Parathyroid adenoma (tissue), 2 donors: ENCODE measurements around the gene TTLL7.

Experiments used
- H2AFZ ChIP-seq: fragments of 300-600 bp; sonication (generic); one replicate; pipeline ENCODE4 v1.7.0; 2017; ENCODE audit warnings: antibody characterized with exemption, mild to moderate bottlenecking
- H3K27ac ChIP-seq: fragments of 300-600 bp; sonication (generic); one replicate; pipeline ENCODE4 v1.7.0; 2017
- H3K27me3 ChIP-seq: fragments of 300-600 bp; sonication (generic); one replicate; pipeline ENCODE4 v1.7.0; 2017; ENCODE audit warnings: low read length; ENCODE audit not compliant: control insufficient read depth, insufficient read depth
- H3K36me3 ChIP-seq: fragments of 300-600 bp; sonication (generic); one replicate; pipeline ENCODE4 v1.7.0; 2017; ENCODE audit warnings: low read length; ENCODE audit not compliant: control insufficient read depth, insufficient read depth
- H3K4me1 ChIP-seq: fragments of 300-600 bp; sonication (generic); one replicate; pipeline ENCODE4 v1.7.0; 2017; ENCODE audit warnings: control low read depth
- H3K4me2 ChIP-seq: fragments of 300-600 bp; sonication (generic); one replicate; pipeline ENCODE4 v1.7.0; 2017; ENCODE audit warnings: low read length
- H3K4me3 ChIP-seq: fragments of 300-600 bp; sonication (generic); one replicate; pipeline ENCODE4 v1.7.0; 2017; ENCODE audit warnings: low read depth, low read length
- H3K79me2 ChIP-seq: fragments of 300-600 bp; sonication (generic); one replicate; pipeline ENCODE4 v1.7.0; 2017; ENCODE audit warnings: control low read depth
- H3K9ac ChIP-seq: fragments of 300-600 bp; sonication (generic); one replicate; pipeline ENCODE4 v1.7.0; 2017; ENCODE audit warnings: mild to moderate bottlenecking
- H3K9me3 ChIP-seq: fragments of 300-600 bp; sonication (generic); one replicate; pipeline ENCODE4 v1.7.0; 2017; ENCODE audit warnings: low read length; ENCODE audit not compliant: control insufficient read depth
- CTCF ChIP-seq: fragments of 300-600 bp; sonication (generic); IDR thresholded peaks from one replicate; pipeline ENCODE4 v1.7.0; 2017; ENCODE audit warnings: antibody characterized with exemption, mild to moderate bottlenecking
- donor health status: primary hyperparathyroidism.

The TTLL7 gene

GRCh38 chr1:83856381-83856780 lies 142.6 kb downstream of the TTLL7 start:
- Histone ChIP-seq H3K4me1 (no peaks in the 10 kb centered on the region), H3K79me2 (no peaks in the 10 kb centered on the region), H3K36me3 (no peaks in the 10 kb centered on the region), H3K27ac (no peak overlapping the region), H3K9me3 (no peaks in the 10 kb centered on the region), H3K27me3 (no peaks in the 10 kb centered on the region), H3K4me3 (no peak overlapping the region), H3K9ac (no peak overlapping the region), H3K4me2 (no peak overlapping the region), H2AFZ (no peak overlapping the region)
- TF ChIP-seq CTCF = no peak

- no peak overlapping the region for H3K4me2 ChIP-seq
- H3K9me3 ChIP-seq = no peaks in the 10 kb centered on the region
- no peaks in the 10 kb centered on the region for H3K4me1 ChIP-seq
- no peaks in the 10 kb centered on the region for H3K27me3 ChIP-seq
- no peak overlapping the region for H3K9ac ChIP-seq
- no peaks in the 10 kb centered on the region for H3K79me2 ChIP-seq
- TF ChIP-seq CTCF = no peak
- H3K27ac ChIP-seq = no peak overlapping the region
- H2AFZ ChIP-seq = no peak overlapping the region
- H3K4me3 ChIP-seq = no peak overlapping the region
- no peaks in the 10 kb centered on the region for H3K36me3 ChIP-seq
Measured at GRCh38 chr1:83854456-83854855, 144.5 kb downstream of the TTLL7 start.

- no peak for TF ChIP-seq CTCF
- Histone ChIP-seq H3K27me3 (no peaks in the 10 kb centered on the region), H3K4me1 (no peaks in the 10 kb centered on the region), H3K36me3 (no peaks in the 10 kb centered on the region), H3K27ac (no peak overlapping the region), H3K9me3 (no peaks in the 10 kb centered on the region), H3K4me3 (no peak overlapping the region), H3K79me2 (no peaks in the 10 kb centered on the region), H3K4me2 (no peak overlapping the region), H3K9ac (no peak overlapping the region), H2AFZ (no peak overlapping the region)
Measured at GRCh38 chr1:83850834-83851233, 148.1 kb downstream of the TTLL7 start.

GRCh38 chr1:83849191-83850061 lies 149.5 kb downstream of the TTLL7 start:
- no peak overlapping the region for H3K27ac ChIP-seq
- H3K4me2 ChIP-seq = no peak overlapping the region
- no peak for TF ChIP-seq CTCF
- no peaks in the 10 kb centered on the region for H3K79me2 ChIP-seq
- no peak overlapping the region for H2AFZ ChIP-seq
- H3K9me3 ChIP-seq = no peaks in the 10 kb centered on the region
- H3K36me3 ChIP-seq = no peaks in the 10 kb centered on the region
- no peaks in the 10 kb centered on the region for H3K27me3 ChIP-seq
- H3K4me1 ChIP-seq = no peaks in the 10 kb centered on the region
- no peak overlapping the region for H3K4me3 ChIP-seq
- no peak overlapping the region for H3K9ac ChIP-seq

- H2AFZ ChIP-seq = no peak overlapping the region
- H3K4me2 ChIP-seq = no peak overlapping the region
- H3K4me1 ChIP-seq = no peaks in the 10 kb centered on the region
- no peak overlapping the region for H3K9ac ChIP-seq
- no peaks in the 10 kb centered on the region for H3K36me3 ChIP-seq
- no peaks in the 10 kb centered on the region for H3K9me3 ChIP-seq
- no peaks in the 10 kb centered on the region for H3K79me2 ChIP-seq
- no peak overlapping the region for H3K27ac ChIP-seq
- TF ChIP-seq CTCF = no peak
- no peaks in the 10 kb centered on the region for H3K27me3 ChIP-seq
- no peak overlapping the region for H3K4me3 ChIP-seq
Measured at GRCh38 chr1:83846138-83846537, 152.8 kb downstream of the TTLL7 start.
